Activated naive CD8-positive, alpha-beta T cell treated with anti-CD3 and anti-CD28 coated beads, Interleukin-2, amount 50 U/mL, for 24 hours (primary cell): Measurements from ENCODE around the gene MYO18B.

Experiments
- ATAC-seq: fragments of 150-1000 bp; cut with Tn5 transposase; one replicate; pipeline ENCODE4 v1.10.0; 2021
- DNase-seq: peaks from one replicate; pipeline ENCODE4 v3.0.0; 2021
- H3K27ac Mint-ChIP-seq: one replicate; pipeline ENCODE4 v1.8.0; 2021; ENCODE audit warnings: mild to moderate bottlenecking, mixed read lengths
- H3K27me3 Mint-ChIP-seq: one replicate; pipeline ENCODE4 v1.8.0; 2021; ENCODE audit warnings: mixed read lengths
- H3K36me3 Mint-ChIP-seq: one replicate; pipeline ENCODE4 v1.8.0; 2021; ENCODE audit warnings: low read depth, mixed read lengths
- H3K4me1 Mint-ChIP-seq: one replicate; pipeline ENCODE4 v1.8.0; 2021; ENCODE audit warnings: mixed read lengths
- H3K4me3 Mint-ChIP-seq: one replicate; pipeline ENCODE4 v1.8.0; 2021; ENCODE audit warnings: mild to moderate bottlenecking, moderate library complexity, mixed read lengths
- H3K9me3 Mint-ChIP-seq: one replicate; pipeline ENCODE4 v1.8.0; 2021; ENCODE audit warnings: mixed read lengths

The MYO18B gene

GRCh38 chr22:25795478-25795877 lies 53.5 kb downstream of the MYO18B start:
- Mint-ChIP-seq H3K4me1 (no peaks in the 10 kb centered on the region), H3K36me3 (no peaks in the 10 kb centered on the region), H3K9me3 (no peaks in the 10 kb centered on the region), H3K27ac (no peak overlapping the region), H3K27me3 (peaks cover 3% of the 10 kb centered on the region), H3K4me3 (no peak overlapping the region)
- no peak for ATAC-seq
- DNase-seq, result no peak

- no peaks in the 10 kb centered on the region for H3K36me3 Mint-ChIP-seq
- H3K9me3 Mint-ChIP-seq, result no peaks in the 10 kb centered on the region
- no peak overlapping the region for H3K27ac Mint-ChIP-seq
- H3K27me3 Mint-ChIP-seq, result peaks cover 3% of the 10 kb centered on the region
- ATAC-seq (no peak), DNase-seq (no peak)
- no peak overlapping the region for H3K4me3 Mint-ChIP-seq
- no peaks in the 10 kb centered on the region for H3K4me1 Mint-ChIP-seq
Observed at GRCh38 chr22:25797498-25798290, 55.7 kb downstream of the MYO18B start.

- Mint-ChIP-seq H3K4me1 (no peaks in the 10 kb centered on the region), H3K4me3 (no peak overlapping the region), H3K27me3 (peaks cover 5% of the 10 kb centered on the region), H3K9me3 (no peaks in the 10 kb centered on the region), H3K27ac (no peak overlapping the region), H3K36me3 (no peaks in the 10 kb centered on the region)
- DNase-seq (no peak), ATAC-seq (no peak)
Observed at GRCh38 chr22:25800766-25801165, 58.8 kb downstream of the MYO18B start.

- Mint-ChIP-seq H3K9me3 (no peaks in the 10 kb centered on the region), H3K4me3 (no peak overlapping the region), H3K27ac (no peak overlapping the region), H3K27me3 (peaks cover 5% of the 10 kb centered on the region), H3K4me1 (no peaks in the 10 kb centered on the region), H3K36me3 (no peaks in the 10 kb centered on the region)
- DNase-seq (no peak), ATAC-seq (no peak)
Observed at GRCh38 chr22:25802018-25802417, 60.0 kb downstream of the MYO18B start.

GRCh38 chr22:25804676-25805075 lies 62.7 kb downstream of the MYO18B start:
- peaks cover 2% of the 10 kb centered on the region for H3K27me3 Mint-ChIP-seq
- no peaks in the 10 kb centered on the region for H3K4me1 Mint-ChIP-seq
- no peak overlapping the region for H3K4me3 Mint-ChIP-seq
- no peak overlapping the region for H3K27ac Mint-ChIP-seq
- ATAC-seq, result peak; percentile 16
- H3K36me3 Mint-ChIP-seq, result no peaks in the 10 kb centered on the region
- DNase-seq, result no peak
- H3K9me3 Mint-ChIP-seq, result no peaks in the 10 kb centered on the region

DNA sequence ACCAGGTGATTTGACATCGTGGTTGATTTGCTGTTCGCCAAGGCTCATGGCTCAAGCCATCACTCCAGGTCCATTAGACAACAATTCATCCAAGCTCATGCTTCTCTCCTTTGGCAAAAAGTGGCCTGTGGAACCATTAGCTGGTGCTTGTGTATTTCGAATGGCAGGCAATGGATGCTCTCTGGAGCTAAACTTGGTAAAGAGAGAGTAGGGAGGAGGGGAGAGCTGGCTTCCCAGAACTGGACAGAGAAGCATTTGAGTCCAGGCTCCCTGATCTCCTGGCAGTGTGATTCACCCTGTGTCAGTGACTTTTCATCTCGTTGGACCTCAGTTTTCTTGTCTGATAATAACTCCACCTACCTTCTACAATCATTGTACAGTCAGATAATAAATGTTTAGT lies 64.6 kb downstream of the MYO18B start:
- no peaks in the 10 kb centered on the region for H3K36me3 Mint-ChIP-seq
- ATAC-seq (no peak), DNase-seq (no peak)
- H3K27ac Mint-ChIP-seq, result no peak overlapping the region
- no peaks in the 10 kb centered on the region for H3K4me1 Mint-ChIP-seq
- H3K9me3 Mint-ChIP-seq, result no peaks in the 10 kb centered on the region
- peaks cover 7% of the 10 kb centered on the region for H3K27me3 Mint-ChIP-seq
- H3K4me3 Mint-ChIP-seq, result no peak overlapping the region

DNA sequence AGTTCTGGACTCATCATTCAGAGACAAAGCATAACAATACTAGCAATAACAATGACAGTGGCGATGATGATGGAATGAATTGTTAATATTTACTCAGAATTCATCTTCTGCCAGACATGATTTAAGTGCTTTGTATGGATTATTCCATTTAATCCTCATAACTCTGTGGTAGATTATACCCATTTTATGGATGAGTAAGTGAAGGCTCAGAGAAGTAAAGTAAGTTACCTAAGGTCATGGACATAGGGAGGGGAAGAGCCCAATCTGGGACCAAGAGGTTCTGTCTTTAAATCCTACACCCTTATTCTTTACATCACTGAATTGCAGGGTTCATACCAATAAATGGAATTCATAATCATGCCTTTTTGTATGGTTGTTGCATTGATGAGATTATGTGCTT lies 72.7 kb downstream of the MYO18B start:
- Mint-ChIP-seq H3K4me3 (no peak overlapping the region), H3K9me3 (no peaks in the 10 kb centered on the region)
- ATAC-seq, result no peak

DNA sequence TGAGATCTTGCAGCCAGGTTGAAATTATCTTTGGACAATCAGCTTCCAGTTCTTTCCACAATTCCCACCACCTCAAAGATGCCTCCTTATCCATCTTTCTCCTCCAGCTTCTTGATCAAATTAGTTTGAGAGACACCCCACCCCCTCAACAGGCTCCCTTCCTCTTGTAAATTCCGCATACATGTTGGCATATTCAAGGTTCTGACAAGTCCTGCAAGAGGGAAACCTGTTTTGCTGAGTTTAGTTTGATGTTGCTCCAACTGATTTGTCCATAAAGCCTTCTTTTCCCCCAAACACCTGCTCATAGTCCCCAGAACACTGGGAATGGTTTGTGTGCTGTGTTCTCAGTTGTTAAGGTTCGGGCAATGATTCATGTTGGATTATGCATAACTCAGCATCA lies 73.6 kb downstream of the MYO18B start:
- H3K36me3 Mint-ChIP-seq, result no peaks in the 10 kb centered on the region
- DNase-seq (no peak), ATAC-seq (no peak)
- no peak overlapping the region for H3K27ac Mint-ChIP-seq
- H3K9me3 Mint-ChIP-seq, result peaks cover 6% of the 10 kb centered on the region
- H3K4me3 Mint-ChIP-seq, result no peak overlapping the region
- H3K27me3 Mint-ChIP-seq, result peaks cover 34% of the 10 kb centered on the region
- H3K4me1 Mint-ChIP-seq, result no peaks in the 10 kb centered on the region

More for the DNA sequence above, 72.7 kb downstream of the MYO18B start:
- no peaks in the 10 kb centered on the region for H3K4me1 Mint-ChIP-seq
- no peaks in the 10 kb centered on the region for H3K36me3 Mint-ChIP-seq
- H3K27me3 Mint-ChIP-seq, result peaks cover 29% of the 10 kb centered on the region
- DNase-seq, result no peak
- no peak overlapping the region for H3K27ac Mint-ChIP-seq

GRCh38 chr22:25816522-25817059 lies 74.6 kb downstream of the MYO18B start:
- no peak overlapping the region for H3K27ac Mint-ChIP-seq
- DNase-seq, result no peak
- H3K36me3 Mint-ChIP-seq, result no peaks in the 10 kb centered on the region
- no peak overlapping the region for H3K4me3 Mint-ChIP-seq
- ATAC-seq, result no peak
- H3K4me1 Mint-ChIP-seq, result no peaks in the 10 kb centered on the region
- peaks cover 6% of the 10 kb centered on the region for H3K9me3 Mint-ChIP-seq
- peaks cover 33% of the 10 kb centered on the region for H3K27me3 Mint-ChIP-seq

DNA sequence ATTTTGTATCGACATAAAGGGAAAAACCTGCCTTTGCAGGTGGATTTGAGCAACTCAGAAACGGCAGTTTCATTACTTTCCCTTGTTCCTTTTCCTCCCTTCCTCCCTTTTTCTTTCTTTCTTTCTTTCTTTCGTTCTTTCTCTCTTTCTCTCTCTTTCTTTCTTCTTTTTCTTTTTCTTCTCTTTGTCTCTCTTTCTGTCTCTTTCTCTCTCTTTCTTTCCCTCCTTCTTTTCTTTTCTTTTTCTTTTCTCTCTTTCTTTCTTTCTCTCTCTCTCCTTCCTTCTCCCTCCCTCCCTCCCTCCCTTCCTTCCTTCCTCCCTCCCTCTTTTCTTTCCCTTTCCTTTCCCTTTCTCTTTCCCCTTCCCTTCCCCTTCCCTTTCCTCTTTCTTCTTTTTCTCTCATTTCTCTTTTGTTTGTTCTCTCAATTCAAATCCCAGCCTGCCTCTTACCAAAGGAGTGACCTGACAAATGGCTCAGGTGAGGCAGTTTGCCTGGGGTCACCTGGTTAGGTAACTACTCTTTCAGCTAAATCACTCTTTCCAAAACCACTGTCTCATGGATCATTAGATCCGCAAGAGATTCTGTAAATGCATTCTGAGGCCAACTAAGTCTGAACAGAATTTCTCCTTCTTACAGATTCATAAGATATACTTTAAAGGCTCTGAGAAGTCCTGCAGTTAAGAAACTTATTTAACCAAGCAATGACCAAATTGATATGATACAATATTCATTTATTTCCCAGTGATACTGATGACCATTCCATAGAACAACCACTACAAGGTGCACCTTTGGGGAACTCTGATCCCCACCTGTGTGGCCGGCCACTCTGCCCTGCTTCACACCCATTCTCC lies 75.3 kb downstream of the MYO18B start:
- DNase-seq, result no peak

GRCh38 chr22:25818541-25818940 lies 76.6 kb downstream of the MYO18B start:
- Mint-ChIP-seq H3K27me3 (peaks cover 34% of the 10 kb centered on the region), H3K4me1 (no peaks in the 10 kb centered on the region), H3K9me3 (peaks cover 11% of the 10 kb centered on the region), H3K4me3 (no peak overlapping the region), H3K27ac (no peak overlapping the region), H3K36me3 (no peaks in the 10 kb centered on the region)
- ATAC-seq, result no peak
- no peak for DNase-seq

More for the DNA sequence above, 75.3 kb downstream of the MYO18B start:
- Mint-ChIP-seq H3K36me3 (no peaks in the 10 kb centered on the region), H3K27ac (no peak overlapping the region), H3K4me3 (no peak overlapping the region), H3K9me3 (peaks cover 9% of the 10 kb centered on the region), H3K27me3 (peaks cover 33% of the 10 kb centered on the region), H3K4me1 (no peaks in the 10 kb centered on the region)
- no peak for ATAC-seq

DNA sequence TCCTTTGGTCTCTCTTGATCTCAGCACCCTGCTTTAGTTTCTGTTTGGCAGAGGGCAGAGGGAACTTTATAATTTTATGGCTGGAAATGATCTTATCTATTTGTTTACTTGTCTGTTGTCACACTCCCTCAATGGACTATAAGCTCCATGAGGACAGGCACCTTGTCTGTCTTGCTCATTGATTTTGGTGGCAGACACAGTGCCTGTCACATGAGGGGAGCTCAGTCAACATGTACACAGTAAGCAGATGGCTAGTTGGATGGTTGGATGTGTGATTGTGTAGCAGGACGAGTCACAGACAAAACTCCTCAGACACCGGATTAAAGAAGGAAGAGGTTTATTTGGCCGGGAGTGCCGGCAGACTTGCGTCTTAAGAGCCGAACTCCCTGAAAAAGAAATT lies 80.4 kb downstream of the MYO18B start:
- Mint-ChIP-seq H3K4me1 (no peaks in the 10 kb centered on the region), H3K36me3 (no peaks in the 10 kb centered on the region), H3K4me3 (no peak overlapping the region), H3K27ac (no peak overlapping the region), H3K27me3 (peaks cover 24% of the 10 kb centered on the region), H3K9me3 (peaks cover 11% of the 10 kb centered on the region)
- ATAC-seq (no peak), DNase-seq (no peak)

- H3K27me3 Mint-ChIP-seq, result peaks cover 21% of the 10 kb centered on the region
- H3K9me3 Mint-ChIP-seq, result peaks cover 11% of the 10 kb centered on the region
- DNase-seq, result no peak
- no peaks in the 10 kb centered on the region for H3K4me1 Mint-ChIP-seq
- H3K4me3 Mint-ChIP-seq, result no peak overlapping the region
- H3K36me3 Mint-ChIP-seq, result no peaks in the 10 kb centered on the region
- H3K27ac Mint-ChIP-seq, result no peak overlapping the region
- no peak for ATAC-seq
Observed at GRCh38 chr22:25823276-25823675, 81.3 kb downstream of the MYO18B start.

DNA sequence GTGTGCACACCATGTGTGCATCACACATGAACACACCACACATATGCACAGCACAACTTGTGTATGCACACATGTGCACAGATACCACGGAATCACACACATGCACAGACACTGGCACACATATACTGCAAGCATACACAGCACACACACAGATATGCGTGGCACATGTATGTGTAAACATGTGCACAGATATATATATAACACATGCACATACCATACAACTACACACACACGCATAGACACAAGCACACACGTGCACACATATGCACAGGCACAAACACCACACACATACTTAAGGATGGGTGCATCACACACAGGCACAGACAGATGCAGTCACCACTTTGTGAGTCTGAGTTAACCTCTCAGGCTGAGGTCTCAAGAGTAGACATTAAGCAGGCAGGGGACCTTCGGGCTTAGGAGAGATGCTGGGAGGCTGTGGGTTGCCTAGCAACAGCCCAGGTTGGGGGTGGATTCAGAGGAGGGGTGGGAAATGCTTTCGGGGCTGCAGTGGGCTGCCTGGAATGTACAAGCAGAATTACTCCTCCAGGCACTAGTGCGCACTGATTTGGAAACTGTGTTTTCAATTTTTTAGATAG lies 82.9 kb downstream of the MYO18B start:
- Mint-ChIP-seq H3K9me3 (peaks cover 9% of the 10 kb centered on the region), H3K4me3 (no peak overlapping the region), H3K27me3 (peaks cover 16% of the 10 kb centered on the region), H3K27ac (no peak overlapping the region), H3K36me3 (no peaks in the 10 kb centered on the region), H3K4me1 (no peaks in the 10 kb centered on the region)
- DNase-seq, result no peak
- no peak for ATAC-seq
